Hematopoietic multipotent progenitor cell (in vitro differentiated cells): Measurements from ENCODE around the gene PPP2R2C. TPM values are rescaled to one million over a fixed set of nuclear protein-coding genes. Genes with fewer than 3 reads are reported as not detected.

Source experiments
- DNase-seq, 3 donors: peaks; one replicate each; pipeline ENCODE4 v3.0.0-alpha.2; 2011 to 2015; ENCODE audit warnings: low read depth in 2 of 3, low spot score in 2 of 3
- total RNA-seq: library from RNA; depleted of rRNA; stranded (reverse); fragments of >200 nt; gene quantifications from one replicate; pipeline ENCODE4 v1.2.3, GENCODE V29; 2012

Gene PPP2R2C
- total RNA-seq, 1 donor: under 0.01 TPM

DNA sequence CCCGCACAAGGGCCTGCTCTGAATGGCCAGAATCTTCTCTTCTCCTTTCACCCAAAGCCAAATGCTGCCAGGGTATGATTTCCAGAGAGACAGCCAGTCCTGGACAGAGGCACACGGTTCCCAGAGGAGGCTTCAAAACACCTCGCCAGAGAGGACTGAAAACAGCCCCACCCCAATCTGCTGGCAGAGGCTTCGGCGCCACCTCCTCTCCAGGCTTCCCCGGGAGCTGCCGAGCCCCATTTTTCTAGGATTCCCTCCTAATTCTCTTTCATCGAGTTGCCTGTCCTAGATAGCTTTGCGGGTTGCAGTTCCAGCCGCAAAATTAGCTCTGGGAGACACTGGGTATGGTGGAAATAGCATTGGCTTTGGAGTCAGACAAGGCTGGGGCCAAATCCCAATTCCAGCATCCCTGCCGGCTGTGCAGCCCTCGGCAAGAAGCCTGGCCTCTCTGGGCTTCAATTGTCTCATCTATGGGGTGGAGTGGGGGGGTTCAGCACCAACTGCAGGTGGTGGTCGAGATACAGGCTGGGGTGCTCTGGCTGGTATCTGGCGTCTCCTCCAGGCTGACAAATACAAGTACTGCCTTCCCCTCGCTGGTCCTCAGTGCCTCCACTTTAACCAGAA, 22.6 kb downstream of the PPP2R2C start:
- no peak for DNase-seq

DNA sequence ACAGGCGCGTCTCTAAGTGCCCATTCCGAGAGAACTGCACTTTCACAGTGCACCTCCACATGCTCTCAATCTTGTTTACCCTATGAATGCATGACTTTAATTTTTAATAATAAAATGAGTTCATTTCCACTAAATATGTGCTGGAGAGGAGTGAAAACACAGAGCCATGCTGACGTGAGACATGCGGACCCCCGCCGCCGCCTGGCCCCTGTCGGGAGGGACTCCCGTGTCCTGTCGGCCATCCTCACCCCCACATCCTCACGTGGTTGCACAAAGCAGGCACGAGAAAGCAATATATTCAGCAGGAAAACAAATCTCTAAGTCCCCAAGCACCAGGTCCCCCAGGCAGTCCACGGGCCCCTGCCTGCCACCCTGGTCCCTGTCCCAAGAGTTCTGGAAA, 23.1 kb downstream of the PPP2R2C start:
- DNase-seq: no peak

DNA sequence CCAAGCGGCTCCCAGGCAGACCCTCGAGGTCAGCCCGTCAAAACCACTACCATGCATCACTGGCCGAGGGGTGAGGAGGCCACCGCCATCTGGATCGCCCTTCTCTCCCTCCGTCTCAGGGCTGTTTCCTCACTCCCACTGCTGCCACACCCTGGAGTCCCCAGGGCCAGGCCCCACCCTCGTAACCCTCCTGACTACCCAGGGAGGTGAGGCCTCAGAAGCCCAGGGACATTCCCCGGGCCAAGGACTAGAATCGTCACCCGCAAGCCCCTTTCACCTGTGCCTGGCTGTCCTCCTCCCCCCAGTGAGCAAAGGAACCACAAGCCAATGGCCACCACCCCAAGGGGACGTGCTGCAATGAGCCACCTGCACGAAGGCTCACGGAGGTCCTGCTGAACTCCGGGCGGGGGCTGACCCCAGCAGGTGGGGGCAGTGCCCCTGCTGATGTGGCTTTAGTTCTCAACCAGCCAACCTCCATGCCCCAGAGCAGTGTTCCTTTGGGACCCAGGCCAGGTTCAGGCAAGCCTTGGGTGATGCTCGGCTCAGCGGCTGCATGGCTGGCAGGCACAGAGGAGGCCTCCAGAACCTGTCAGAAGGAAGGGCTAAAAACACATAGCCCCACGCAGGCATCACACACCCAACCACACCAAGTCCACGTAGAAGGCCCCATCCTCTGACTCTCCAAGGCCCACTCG, 23.8 kb downstream of the PPP2R2C start:
- no peak for DNase-seq

DNA sequence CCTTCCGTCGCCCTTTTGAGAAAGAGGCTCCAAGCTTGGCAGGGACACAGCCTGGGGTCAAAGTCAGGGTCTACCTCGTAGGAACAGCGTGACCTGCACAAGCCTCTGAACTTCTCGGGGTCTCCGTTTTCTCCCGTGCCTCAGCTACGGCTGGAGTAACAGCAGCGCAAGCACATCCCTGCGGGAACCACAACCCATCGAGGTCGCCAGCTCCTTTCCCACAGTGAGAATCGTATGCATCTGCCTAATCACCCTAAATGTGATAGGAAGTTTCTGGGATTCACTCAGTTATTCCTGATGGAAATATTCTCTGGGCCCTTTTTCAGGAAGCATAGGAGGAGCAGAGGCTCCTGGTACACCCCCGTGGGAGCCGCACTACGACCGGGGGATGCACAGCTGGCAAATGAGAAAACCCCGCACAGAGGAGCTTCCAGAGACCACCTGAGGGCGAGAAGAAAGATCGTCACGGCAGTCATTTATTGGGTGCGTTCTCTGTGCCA, 24.7 kb downstream of the PPP2R2C start:
- no peak for DNase-seq

DNA sequence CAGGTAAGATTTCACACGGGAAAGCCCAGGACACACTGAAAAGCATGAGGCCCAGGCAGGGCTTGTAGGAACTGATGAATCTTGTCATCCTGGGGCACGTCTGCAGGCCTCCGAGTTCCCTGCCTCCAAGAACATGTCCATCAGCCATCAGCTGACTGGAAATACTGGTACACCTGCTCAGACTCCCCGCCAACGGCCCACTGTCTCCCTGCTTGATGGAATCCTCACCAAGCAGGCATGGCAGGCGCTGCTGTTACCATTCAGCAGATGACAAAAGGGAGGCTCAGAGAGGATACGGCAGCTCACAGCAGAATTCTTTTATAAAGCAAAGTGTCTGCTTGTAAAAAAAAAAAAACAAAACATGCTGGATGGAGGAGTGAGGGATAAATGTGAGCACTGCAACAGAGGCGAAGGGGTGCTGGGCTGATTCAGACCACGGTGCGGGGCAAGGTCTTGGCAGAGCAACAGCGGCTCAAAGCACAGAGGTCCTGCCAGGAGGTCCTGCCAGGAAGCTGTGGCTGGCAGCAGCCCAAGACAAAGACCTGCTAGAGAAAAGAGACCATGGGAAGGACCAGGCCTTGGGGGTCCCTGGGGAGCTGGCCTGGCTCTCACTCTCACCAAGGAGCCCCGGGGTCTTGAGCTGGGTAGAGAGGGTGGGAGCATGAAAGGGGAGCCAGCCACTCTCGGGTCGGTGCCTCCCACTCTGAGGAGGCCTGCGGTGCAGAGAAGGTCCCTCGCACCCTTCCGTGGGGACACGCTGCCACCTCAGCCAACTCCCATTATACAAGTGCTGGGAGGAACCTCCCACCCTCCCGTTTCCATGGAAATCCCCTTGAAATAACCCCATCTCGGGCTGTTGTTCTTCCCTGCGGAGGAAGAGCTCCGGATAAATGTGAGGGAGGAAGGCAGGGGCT, 25.6 kb downstream of the PPP2R2C start:
- no peak for DNase-seq

DNA sequence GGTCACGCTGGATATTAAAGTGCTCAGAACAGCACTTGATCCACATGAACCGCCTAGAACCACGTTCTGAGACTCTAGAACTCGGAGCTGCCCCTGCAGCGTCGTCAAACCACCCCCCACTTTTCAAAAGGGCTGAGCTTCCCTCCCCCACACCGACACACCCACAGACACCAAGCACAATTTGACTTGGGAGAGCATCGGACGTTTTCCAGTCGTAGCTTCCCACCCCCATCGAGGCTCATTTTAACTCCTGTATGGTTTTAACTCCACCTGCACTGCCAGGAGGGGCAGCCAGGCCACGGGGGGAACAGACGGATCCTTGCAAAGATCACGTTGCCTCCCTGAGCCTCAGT, 26.3 kb downstream of the PPP2R2C start:
- DNase-seq: no peak

DNA sequence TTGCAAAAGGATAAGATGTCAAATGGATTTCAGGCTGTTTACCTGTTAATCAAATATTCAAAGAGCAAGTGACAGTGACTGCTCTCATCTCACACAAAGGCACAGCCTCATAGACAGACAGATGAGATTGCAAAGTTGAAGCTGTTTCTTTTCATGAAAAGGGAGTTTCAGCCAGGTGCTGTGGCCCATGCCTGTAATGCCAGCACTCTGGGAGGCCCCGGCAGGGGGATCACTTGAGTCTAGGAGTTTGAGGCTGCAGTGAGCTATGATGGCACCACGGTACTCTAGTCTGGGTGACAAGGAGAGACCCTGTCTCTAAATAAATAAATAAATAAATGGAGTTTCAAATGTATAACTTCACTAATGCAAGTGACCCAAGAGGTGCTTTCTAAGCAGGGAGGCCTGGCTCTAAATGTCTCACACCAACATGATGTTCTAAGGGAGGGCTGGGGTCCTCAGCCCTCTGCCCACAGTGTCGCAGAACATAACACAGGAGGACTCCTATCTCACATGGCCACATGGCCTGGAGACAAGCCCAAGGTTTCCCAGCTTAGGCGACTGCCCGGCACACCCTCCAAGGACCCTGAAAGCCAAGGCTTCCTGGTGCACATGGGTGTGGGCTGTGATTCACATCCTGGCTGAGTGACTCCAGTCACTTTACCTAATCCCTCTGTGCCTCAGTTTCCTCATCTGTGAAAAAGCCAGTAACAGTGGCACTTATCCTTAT, 26.8 kb downstream of the PPP2R2C start:
- no peak for DNase-seq

DNA sequence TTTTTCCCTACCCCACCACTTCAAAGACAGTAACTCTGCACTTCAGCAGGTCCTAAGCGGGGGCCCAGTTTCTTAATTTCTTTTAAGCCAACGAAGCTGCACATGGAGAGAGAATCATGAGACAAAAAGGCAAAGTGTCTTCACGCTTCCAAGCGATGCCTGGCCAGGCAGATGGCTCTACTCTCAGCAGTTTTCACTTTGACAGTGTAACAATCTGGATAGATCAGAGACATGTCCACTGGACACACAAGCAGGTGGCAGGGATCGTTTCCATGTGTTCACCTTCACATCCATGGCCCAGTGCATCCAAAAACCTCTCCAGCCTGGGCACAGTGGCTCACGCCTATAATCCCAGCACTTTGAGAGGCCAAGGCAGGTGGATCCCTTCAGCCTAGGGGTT, 27.8 kb downstream of the PPP2R2C start:
- no peak for DNase-seq

DNA sequence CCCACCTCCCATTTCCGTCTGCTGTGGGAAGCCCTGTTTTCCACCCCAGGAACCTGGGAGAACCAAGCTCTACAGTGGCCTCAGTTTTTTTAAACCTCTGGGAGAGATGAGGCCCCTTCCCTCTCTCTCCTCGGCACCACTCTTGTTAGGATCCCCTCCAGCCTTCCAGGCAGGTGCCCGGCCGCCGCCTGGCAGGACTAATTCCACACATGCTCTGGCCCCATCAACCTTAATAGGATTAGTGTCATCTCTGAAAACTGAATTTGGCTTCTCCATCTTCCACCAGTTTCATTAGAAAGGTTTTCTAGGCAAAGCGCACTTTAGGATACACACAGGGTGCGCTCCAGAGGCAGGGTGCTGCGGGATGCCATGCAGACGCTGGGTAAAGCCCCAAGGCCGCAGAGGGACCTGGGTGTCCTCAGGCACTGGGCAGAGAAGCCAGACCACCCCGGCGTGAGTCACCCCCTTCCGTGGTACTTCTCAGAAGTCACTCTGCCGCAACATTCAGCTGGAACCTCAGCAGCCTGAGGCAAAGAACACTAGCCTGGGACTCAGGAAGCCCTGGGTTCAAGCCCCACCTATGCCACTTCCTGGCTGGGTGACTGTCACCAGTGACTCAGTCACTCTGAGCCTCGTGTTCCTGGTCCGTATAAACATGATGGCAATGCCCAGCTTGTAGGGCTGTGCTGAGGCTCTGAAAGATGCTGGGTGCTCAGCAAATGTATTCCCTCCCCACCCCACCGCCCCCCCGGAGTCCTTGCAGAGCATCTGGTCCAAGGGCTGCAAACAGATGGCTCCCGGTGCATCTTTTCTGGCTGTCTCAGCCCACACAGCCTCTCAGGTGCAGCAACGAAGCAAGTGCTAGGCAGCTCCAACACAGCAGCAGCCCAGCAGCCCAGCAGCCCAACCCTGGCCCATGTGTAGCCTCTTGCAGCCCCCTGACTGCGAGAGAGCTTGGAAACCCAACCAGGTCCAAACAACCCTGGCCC, 29.1 kb downstream of the PPP2R2C start:
- DNase-seq: no peak

DNA sequence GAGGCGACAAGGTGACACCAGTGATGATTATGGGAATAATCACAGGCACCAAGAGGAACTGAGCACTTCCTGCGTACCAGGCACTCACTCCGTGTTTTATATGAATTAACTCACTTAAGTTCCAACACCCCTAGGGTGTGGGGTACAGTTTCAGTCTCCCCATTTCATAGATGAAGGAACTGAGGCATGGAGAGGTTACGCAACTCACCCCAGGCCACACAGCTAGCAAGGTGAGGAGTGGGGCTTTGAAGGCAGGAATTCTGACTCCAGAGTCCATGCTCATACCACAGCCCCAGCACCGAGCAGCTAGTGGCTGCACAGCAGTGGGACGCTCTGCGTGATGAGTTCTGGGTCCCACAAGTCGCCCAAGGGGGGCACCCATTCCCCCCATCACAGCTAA, 29.9 kb downstream of the PPP2R2C start:
- DNase-seq: no peak

DNA sequence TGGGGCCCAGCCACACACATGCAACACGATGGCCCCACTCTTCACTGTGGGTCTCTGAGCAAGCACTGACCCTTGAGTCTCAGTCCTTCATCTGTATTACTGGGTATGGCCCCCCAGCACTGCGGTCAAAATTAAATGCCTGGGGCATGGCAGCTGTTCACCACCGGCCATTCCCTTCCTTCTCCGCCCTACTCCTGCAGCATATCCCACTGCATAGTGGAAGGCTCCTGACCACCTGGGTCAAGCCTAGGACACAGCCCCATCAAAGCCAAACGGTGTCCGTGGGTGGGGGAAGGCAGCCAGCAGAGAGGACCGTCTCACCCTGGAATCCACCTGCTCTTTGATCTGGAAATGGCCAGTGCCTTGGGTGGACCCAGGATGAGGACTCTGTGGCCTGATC, 30.7 kb downstream of the PPP2R2C start:
- DNase-seq: no peak

DNA sequence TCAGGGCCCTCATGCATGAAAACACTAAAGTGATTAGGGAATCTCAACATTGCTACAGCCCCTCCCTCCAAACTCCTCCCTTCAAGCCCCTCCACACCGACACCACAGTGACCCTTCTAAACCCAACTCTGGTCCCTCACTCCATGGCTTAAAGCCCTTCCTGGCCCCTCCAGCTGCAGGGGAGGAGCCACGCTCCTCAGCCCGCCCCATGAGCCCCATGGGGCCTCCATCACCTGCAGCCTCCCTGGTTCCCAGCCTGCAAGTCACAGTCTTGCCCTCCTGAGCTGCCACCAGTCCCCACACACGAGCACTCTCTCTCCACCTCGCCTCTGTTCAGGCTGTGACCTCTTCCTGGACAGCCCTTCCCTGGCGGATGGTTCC, 31.2 kb downstream of the PPP2R2C start:
- DNase-seq: no peak

DNA sequence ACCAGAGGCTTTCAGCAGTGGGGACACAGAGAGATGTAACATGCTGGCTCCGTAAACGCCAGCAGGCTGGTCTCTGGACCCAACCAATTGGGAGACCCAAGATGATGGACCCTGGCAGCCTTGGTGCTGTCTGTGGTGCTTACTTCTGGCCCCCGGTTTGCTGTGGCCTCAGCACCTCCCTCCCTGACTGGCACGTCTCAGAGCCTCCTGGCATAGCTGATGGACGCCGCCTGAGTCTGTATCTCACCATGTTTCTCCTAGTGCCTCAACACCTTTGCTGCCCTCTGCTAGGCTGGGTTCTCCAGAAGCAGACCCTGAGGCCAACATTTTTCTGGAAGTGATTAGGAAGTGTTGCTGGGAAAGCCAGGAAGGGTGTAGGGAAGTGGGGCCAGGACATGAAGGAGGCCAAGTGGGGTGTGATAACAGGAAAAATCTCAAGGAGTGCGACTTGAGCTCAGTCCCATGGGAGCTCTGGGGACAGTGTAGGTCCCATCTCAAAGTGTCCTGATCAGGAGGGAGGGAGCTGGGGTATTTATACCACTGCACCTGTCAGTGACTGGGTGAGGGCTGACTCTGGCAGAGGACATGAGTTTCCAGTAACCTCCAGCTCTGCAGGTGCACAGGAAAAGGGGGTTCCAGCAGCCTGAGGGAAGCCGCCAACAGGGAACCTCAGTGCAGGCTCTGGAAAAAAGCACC, 31.8 kb downstream of the PPP2R2C start:
- DNase-seq: no peak

DNA sequence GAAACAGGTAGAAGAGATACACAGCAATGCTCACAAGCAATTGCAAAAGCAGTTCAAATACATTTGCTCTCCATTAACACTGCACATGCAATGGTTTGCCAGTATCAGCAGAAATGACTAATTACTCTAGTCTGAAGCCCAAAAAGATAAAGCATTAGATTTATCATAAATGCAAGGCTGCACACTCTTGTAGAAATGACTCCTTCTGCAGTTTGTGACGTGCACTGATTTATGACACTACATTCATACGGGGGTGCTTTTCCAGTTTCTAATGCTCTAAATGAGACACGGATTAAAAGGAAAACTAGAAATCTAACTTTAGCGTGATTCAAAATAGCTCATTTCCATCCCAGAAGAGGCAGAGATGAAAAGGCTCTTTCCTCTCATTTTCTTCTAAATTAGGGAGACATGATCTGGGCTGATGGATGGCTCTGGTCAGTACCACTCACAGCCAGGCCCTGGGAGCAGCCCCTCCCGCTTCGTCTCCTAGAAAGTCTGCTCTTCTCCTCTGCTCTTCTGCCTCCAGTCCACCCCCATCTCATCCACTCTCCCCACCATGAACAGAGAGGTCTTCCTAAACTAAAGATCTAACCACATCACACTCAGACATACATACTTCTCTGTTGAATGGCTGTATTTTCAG, 33.2 kb downstream of the PPP2R2C start:
- no peak for DNase-seq

DNA sequence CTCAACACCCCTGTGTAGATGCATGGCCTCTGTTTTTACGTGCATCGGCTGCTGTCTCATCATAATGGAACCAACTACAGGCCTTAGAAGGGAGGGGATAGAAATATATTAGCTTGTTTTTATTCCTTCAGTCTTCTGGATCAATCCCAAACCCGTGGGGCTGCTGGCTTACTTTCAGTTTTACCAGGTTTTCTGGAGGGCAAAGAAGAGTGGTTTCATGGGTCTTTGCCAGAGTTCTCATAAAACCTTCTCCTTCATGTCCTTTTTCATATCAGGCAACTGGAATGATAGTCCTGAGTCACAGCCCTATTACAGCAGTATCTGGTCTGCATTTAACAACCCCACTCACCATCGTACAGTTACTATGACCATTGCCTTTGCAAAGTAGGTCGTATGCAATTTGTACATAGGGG, 34.6 kb downstream of the PPP2R2C start:
- no peak for DNase-seq

DNA sequence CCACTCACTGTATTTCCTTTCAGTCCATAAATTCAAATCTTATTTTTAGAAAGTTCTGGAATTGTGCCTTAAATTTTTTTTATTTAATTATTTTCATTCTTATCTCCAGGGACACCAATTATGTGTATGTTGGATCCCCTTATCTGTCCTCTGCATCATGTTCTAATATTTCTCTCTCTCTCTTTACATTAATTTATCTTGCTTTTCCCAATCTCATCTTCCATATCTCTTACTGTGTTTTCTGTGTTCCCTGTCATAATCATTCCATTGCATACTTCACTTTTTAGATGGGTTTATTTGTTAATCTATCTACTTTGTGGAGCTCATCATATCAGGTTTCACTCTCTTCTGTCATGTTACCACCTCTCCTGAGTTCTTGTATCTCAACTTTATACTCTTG, 37.4 kb downstream of the PPP2R2C start:
- DNase-seq: no peak

DNA sequence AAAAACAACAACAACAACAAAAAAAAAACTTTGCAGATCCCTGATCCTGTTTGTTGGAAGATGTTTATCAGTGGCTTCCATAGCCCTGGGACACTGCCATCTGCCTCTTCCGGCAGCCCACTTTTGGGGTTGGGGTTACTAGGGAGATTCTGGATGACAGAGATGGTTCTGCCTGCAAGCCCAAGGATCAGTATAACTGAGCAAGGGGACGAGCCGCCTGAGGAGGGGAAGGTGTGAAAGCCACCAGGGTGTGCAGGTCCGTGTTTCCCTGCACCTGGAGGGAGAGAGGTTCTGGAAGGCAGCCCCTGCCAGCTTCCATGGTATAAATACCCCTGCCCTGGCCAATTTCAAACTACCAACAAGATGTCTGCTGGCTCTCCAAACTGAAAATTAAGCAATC, 41.5 kb downstream of the PPP2R2C start:
- no peak for DNase-seq

DNA sequence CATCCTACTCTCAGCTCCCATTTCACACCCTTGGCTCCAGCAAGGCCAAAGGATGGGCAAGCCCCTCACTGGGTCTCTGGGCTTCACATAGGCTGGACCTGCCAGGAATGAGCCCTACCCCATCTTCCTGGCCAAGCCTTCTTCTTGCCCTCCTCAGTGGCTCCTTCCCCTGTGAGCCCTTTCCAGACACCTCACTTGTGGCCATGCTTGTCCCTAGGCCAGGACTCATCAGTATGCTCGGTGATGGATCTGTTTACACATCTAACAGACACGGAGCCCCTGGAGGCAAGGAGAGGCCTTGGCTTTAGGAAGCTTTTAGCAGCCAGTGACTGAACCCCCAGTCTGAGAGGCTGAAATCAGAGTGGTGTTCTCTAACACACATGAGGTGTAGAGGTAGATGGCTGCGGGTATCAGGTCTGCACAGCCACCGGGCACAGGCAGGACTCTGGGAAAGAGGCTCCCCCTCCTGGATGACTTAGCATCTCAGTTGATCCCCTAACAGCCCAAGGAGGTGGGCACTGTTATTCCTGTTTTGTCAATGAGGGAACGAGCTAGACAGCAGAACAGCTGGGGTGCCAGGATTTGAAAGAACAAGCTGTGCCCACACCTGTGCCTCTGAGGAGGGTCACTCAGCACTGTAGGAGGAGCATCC, 44.8 kb downstream of the PPP2R2C start:
- DNase-seq: no peak
